CD8-positive, alpha-beta memory T cell (primary cell): ENCODE measurements around the gene UBA1. TPM values are rescaled to one million over a fixed set of nuclear protein-coding genes. Genes with fewer than 3 reads are reported as not detected.

Source experiments
- CTCF ChIA-PET: fragments of 350-600 bp; sonication (Branson Sonifier 250); formaldehyde crosslinking; loops from one replicate; lab custom pipeline; 2021; ENCODE audit warnings: antibody characterized with exemption; lab: Charles Lee
- POLR2A ChIA-PET: fragments of 350-600 bp; sonication (Branson Sonifier 250); formaldehyde crosslinking; loops from one replicate; lab custom pipeline; 2021; ENCODE audit warnings: antibody characterized with exemption; lab: Charles Lee
- DNase-seq, 5 donors: peaks; one replicate each; pipeline versions ENCODE4 v3.0.0 to v3.0.0-alpha.2; 2020 to 2022; ENCODE audit warnings: mixed read lengths in 1 of 5
- H3K27ac ChIP-seq: one replicate; pipeline ENCODE4 v1.7.0; 2013; ENCODE audit warnings: low read depth, mild to moderate bottlenecking, low read length, moderate library complexity
- H3K27me3 ChIP-seq: 2 replicates; pipeline ENCODE4 v1.7.0; 2013; ENCODE audit warnings: low read length, mild to moderate bottlenecking; ENCODE audit not compliant: insufficient read depth, poor library complexity, severe bottlenecking
- H3K36me3 ChIP-seq: 2 replicates; pipeline ENCODE4 v1.7.0; 2013; ENCODE audit warnings: mild to moderate bottlenecking, low read length, moderate library complexity; ENCODE audit not compliant: insufficient read depth
- H3K4me1 ChIP-seq: 2 replicates; pipeline ENCODE4 v1.7.0; 2013; ENCODE audit warnings: mild to moderate bottlenecking, low read length, moderate library complexity; ENCODE audit not compliant: insufficient read depth
- H3K4me3 ChIP-seq: 2 replicates; pipeline ENCODE4 v1.7.0; 2013; ENCODE audit warnings: mild to moderate bottlenecking, low read length
- H3K9me3 ChIP-seq: 2 replicates; pipeline ENCODE4 v1.7.0; 2013; ENCODE audit warnings: mild to moderate bottlenecking, low read length
- H3K27ac Mint-ChIP-seq, 8 donors: one replicate each; pipeline ENCODE4 v1.8.0; 2020 to 2021; ENCODE audit warnings: mixed read lengths in 8 of 8, mild to moderate bottlenecking in 6 of 8, inconsistent platforms in 3 of 8, moderate library complexity in 3 of 8
- H3K27me3 Mint-ChIP-seq, 2 donors: one replicate each; pipeline ENCODE4 v1.8.0; 2020 to 2021; ENCODE audit warnings: mixed read lengths in 2 of 2, mild to moderate bottlenecking in 1 of 2, moderate library complexity in 1 of 2
- H3K36me3 Mint-ChIP-seq, 3 donors: one replicate each; pipeline ENCODE4 v1.8.0; 2020 to 2021; ENCODE audit warnings: mixed read lengths in 3 of 3, inconsistent platforms in 1 of 3, mild to moderate bottlenecking in 1 of 3
- H3K4me1 Mint-ChIP-seq, 3 donors: one replicate each; pipeline ENCODE4 v1.8.0; 2020 to 2021; ENCODE audit warnings: mixed read lengths in 3 of 3, inconsistent platforms in 1 of 3, mild to moderate bottlenecking in 1 of 3
- H3K4me3 Mint-ChIP-seq, 7 donors: one replicate each; pipeline ENCODE4 v1.8.0; 2020 to 2021; ENCODE audit warnings: mixed read lengths in 7 of 7, mild to moderate bottlenecking in 6 of 7, moderate library complexity in 4 of 7, inconsistent platforms in 2 of 7
- H3K9me3 Mint-ChIP-seq, 5 donors: one replicate each; pipeline ENCODE4 v1.8.0; 2020 to 2022; ENCODE audit warnings: mixed read lengths in 5 of 5, mild to moderate bottlenecking in 3 of 5, moderate library complexity in 2 of 5, inconsistent platforms in 1 of 5
- polyA plus RNA-seq: library from polyadenylated mRNA; unstranded; fragments of 300-500 nt; fragmentation: Illumina TruSeq; gene quantifications from one replicate; pipeline ENCODE4 v1.2.3, GENCODE V29; 2021
- total RNA-seq, 2 experiments: library from RNA; stranded (reverse); gene quantifications; one replicate each; pipeline ENCODE4 v1.2.3, GENCODE V29; 2021

The UBA1 gene
- total and polyA plus RNA-seq, 3 experiments from 2014 or later: 178 to 234 (median 225) TPM

GRCh38 chrX:47239199-47239598, 45.6 kb downstream of the UBA1 start:
- H3K27ac ChIP-seq: no peak overlapping the region
- POLR2A ChIA-PET: no interaction called here
- H3K4me1 Mint-ChIP-seq: peaks cover 23 to 40% (median 30%) of the 10 kb centered on the region in 3 donors

GRCh38 chrX:47239898-47240545, 46.4 kb downstream of the UBA1 start:
- Histone ChIP-seq H3K27me3 (no peaks in the 10 kb centered on the region), H3K36me3 (peaks cover 14% of the 10 kb centered on the region), H3K27ac (no peak overlapping the region), H3K4me3 (no peak overlapping the region), H3K9me3 (no peaks in the 10 kb centered on the region), H3K4me1 (peaks cover 14% of the 10 kb centered on the region)
- Mint-ChIP-seq H3K36me3 (peaks cover 16 to 61% (median 18%) of the 10 kb centered on the region in 3 donors), H3K4me1 (peaks cover 18 to 33% (median 28%) of the 10 kb centered on the region in 3 donors), H3K9me3 (no peaks in the 10 kb centered on the region), H3K27me3 (peaks cover 0 to 6% of the 10 kb centered on the region in 2 donors), H3K4me3 (no peak overlapping the region), H3K27ac (peak overlapping the region in 2 of 8 donors; percentile 39 to 63)
- CTCF ChIA-PET: no interaction called here
- DNase-seq: no peak
- POLR2A ChIA-PET: no interaction called here

More at GRCh38 chrX:47239199-47239598, 45.6 kb downstream of the UBA1 start:
- Mint-ChIP-seq H3K4me3 (no peak overlapping the region), H3K36me3 (peaks cover 15 to 53% (median 18%) of the 10 kb centered on the region in 3 donors), H3K27me3 (peaks cover 0 to 6% of the 10 kb centered on the region in 2 donors), H3K9me3 (no peaks in the 10 kb centered on the region), H3K27ac (peak overlapping the region in 2 of 8 donors; percentile 43 to 78)
- no peaks in the 10 kb centered on the region for H3K27me3 ChIP-seq
- no peak for DNase-seq
- no peaks in the 10 kb centered on the region for H3K9me3 ChIP-seq
- CTCF ChIA-PET: no interaction called here
- H3K4me3 ChIP-seq: no peak overlapping the region
- peaks cover 19% of the 10 kb centered on the region for H3K4me1 ChIP-seq
- peaks cover 14% of the 10 kb centered on the region for H3K36me3 ChIP-seq

- POLR2A ChIA-PET: interaction anchor here (0.5 kb wide), 1 partner anchor 9 kb away, joined by 7 read pairs; no protein-coding TSS in a partner anchor
- Mint-ChIP-seq H3K36me3 (peaks cover 16 to 59% (median 18%) of the 10 kb centered on the region in 3 donors), H3K9me3 (no peaks in the 10 kb centered on the region), H3K27ac (peak overlapping the region in 1 of 8 donors; percentile 65), H3K27me3 (peaks cover 0 to 6% of the 10 kb centered on the region in 2 donors), H3K4me3 (peak overlapping the region in 1 of 7 donors; percentile 25), H3K4me1 (peaks cover 13 to 27% (median 22%) of the 10 kb centered on the region in 3 donors)
- CTCF ChIA-PET: no interaction called here
- no peak for DNase-seq
- no peaks in the 10 kb centered on the region for H3K27me3 ChIP-seq
- no peaks in the 10 kb centered on the region for H3K9me3 ChIP-seq
- no peak overlapping the region for H3K4me3 ChIP-seq
- H3K27ac ChIP-seq: no peak overlapping the region
- peaks cover 8% of the 10 kb centered on the region for H3K4me1 ChIP-seq
- H3K36me3 ChIP-seq: peaks cover 14% of the 10 kb centered on the region
These were observed 47.0 kb downstream of the UBA1 start for GRCh38 chrX:47240619-47241018.

DNA sequence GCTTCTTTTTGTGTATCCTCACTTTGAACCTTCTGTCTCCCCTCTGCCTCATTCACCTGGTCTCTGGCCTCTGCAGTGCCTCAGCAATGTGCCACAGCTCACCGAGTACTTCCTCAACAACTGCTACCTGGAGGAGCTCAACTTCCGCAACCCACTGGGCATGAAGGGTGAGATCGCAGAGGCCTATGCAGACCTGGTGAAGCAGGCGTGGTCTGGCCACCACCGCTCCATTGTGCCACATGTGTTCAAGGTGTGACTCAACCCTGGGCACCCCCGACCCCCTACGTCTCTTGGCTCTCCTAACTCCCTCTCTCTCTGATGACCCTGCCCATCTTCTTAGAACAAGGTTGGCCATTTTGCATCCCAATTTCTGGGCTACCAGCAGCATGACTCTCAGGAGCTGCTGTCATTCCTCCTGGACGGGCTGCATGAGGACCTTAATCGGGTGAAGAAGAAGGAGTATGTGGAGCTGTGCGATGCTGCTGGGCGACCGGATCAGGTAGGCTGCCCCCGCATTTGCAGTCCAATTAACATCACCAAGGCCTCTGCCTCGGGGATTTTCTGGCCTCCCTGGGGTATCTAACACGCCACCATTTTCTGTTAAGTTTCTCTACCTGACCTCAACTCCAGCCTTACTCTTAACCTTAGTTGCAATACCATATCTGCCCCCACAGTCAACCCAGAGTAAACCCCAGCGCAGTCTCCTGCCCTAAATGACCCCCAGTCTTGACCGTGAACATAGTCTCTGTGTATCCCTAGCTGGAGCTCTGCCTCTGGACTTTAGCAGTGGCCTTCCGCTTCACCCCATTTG, 47.8 kb downstream of the UBA1 start:
- H3K27ac Mint-ChIP-seq: peak overlapping the region in 1 of 8 donors; percentile 77
- CTCF ChIA-PET: no interaction called here

DNA sequence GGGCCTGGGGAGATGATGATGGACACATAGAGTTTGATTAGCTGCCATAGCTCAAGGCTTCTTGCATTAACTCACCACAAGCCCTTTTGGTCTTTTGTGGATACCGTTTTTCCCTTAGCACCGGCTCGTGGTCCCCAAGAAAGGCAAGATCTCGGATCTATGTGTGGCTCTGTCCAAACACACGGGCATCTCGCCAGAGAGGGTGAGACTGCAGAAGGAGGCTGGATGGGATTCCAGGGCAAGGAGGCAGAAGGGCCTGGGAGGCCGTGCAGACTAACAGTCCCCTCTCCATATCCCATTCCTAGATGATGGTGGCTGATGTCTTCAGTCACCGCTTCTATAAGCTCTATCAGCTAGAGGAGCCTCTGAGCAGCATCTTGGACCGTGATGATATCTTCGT, 48.7 kb downstream of the UBA1 start:
- Mint-ChIP-seq H3K4me1 (peaks cover under 1 to 10% (median 5%) of the 10 kb centered on the region in 3 donors), H3K9me3 (no peaks in the 10 kb centered on the region), H3K27me3 (peaks cover 0 to 6% of the 10 kb centered on the region in 2 donors), H3K27ac (no peak overlapping the region), H3K36me3 (peaks cover 18 to 75% (median 22%) of the 10 kb centered on the region in 3 donors), H3K4me3 (no peak overlapping the region)
- peaks cover 14% of the 10 kb centered on the region for H3K36me3 ChIP-seq
- H3K9me3 ChIP-seq: no peaks in the 10 kb centered on the region
- no peaks in the 10 kb centered on the region for H3K4me1 ChIP-seq
- no peak overlapping the region for H3K27ac ChIP-seq
- H3K4me3 ChIP-seq: no peak overlapping the region
- no peaks in the 10 kb centered on the region for H3K27me3 ChIP-seq
- CTCF ChIA-PET: no interaction called here
- no peak for DNase-seq
- POLR2A ChIA-PET: no interaction called here

More for the DNA sequence above, 47.8 kb downstream of the UBA1 start:
- no peak overlapping the region for H3K4me3 ChIP-seq
- Mint-ChIP-seq H3K36me3 (peaks cover 18 to 67% (median 20%) of the 10 kb centered on the region in 3 donors), H3K4me3 (no peak overlapping the region), H3K27me3 (peaks cover 0 to 6% of the 10 kb centered on the region in 2 donors), H3K4me1 (peaks cover 8 to 19% (median 14%) of the 10 kb centered on the region in 3 donors), H3K9me3 (no peaks in the 10 kb centered on the region)
- no peak for DNase-seq
- no peak overlapping the region for H3K27ac ChIP-seq
- POLR2A ChIA-PET: interaction anchor here (0.5 kb wide), 1 partner anchor 8 kb away, joined by 7 read pairs; no protein-coding TSS in a partner anchor
- no peaks in the 10 kb centered on the region for H3K27me3 ChIP-seq
- H3K36me3 ChIP-seq: peaks cover 14% of the 10 kb centered on the region
- H3K4me1 ChIP-seq: peaks cover under 1% of the 10 kb centered on the region
- H3K9me3 ChIP-seq: no peaks in the 10 kb centered on the region

GRCh38 chrX:47243351-47243750, 49.7 kb downstream of the UBA1 start:
- H3K4me3 Mint-ChIP-seq: no peak overlapping the region
- Histone ChIP-seq H3K27ac (no peak overlapping the region), H3K9me3 (no peaks in the 10 kb centered on the region), H3K4me1 (no peaks in the 10 kb centered on the region), H3K36me3 (peaks cover 14% of the 10 kb centered on the region), H3K4me3 (no peak overlapping the region), H3K27me3 (no peaks in the 10 kb centered on the region)
- H3K27me3 Mint-ChIP-seq: peaks cover 0 to 6% of the 10 kb centered on the region in 2 donors
- H3K27ac Mint-ChIP-seq: peak overlapping the region in 1 of 8 donors; percentile 31
- peaks cover 0 to 6% (median 0%) of the 10 kb centered on the region in 3 donors for H3K4me1 Mint-ChIP-seq
- H3K9me3 Mint-ChIP-seq: no peaks in the 10 kb centered on the region
- no peak for DNase-seq
- POLR2A ChIA-PET: no interaction called here
- CTCF ChIA-PET: no interaction called here
- H3K36me3 Mint-ChIP-seq: peaks cover 18 to 85% (median 26%) of the 10 kb centered on the region in 3 donors

GRCh38 chrX:47244676-47245075, 51.0 kb downstream of the UBA1 start:
- H3K36me3 Mint-ChIP-seq: peaks cover 17 to 86% (median 24%) of the 10 kb centered on the region in 3 donors
- ChIA-PET CTCF (no interaction called here), POLR2A (no interaction called here)
- H3K27me3 Mint-ChIP-seq: peaks cover 0 to 6% of the 10 kb centered on the region in 2 donors
- no peak overlapping the region for H3K27ac Mint-ChIP-seq
- H3K27ac ChIP-seq: no peak overlapping the region
- no peak for DNase-seq
- no peak overlapping the region for H3K4me3 Mint-ChIP-seq
- no peak overlapping the region for H3K4me3 ChIP-seq
- no peaks in the 10 kb centered on the region for H3K9me3 ChIP-seq
- H3K36me3 ChIP-seq: peaks cover 14% of the 10 kb centered on the region
- no peaks in the 10 kb centered on the region for H3K4me1 ChIP-seq
- H3K27me3 ChIP-seq: no peaks in the 10 kb centered on the region
- H3K9me3 Mint-ChIP-seq: no peaks in the 10 kb centered on the region
- H3K4me1 Mint-ChIP-seq: peaks cover 0 to under 1% (median 0%) of the 10 kb centered on the region in 3 donors

- ChIA-PET POLR2A (no interaction called here), CTCF (no interaction called here)
- Histone ChIP-seq H3K9me3 (no peaks in the 10 kb centered on the region), H3K27ac (no peak overlapping the region), H3K27me3 (no peaks in the 10 kb centered on the region), H3K36me3 (peaks cover 14% of the 10 kb centered on the region), H3K4me3 (no peak overlapping the region), H3K4me1 (no peaks in the 10 kb centered on the region)
- DNase-seq: no peak
- H3K27me3 Mint-ChIP-seq: peaks cover 0 to 6% of the 10 kb centered on the region in 2 donors
- peaks cover 12 to 82% (median 20%) of the 10 kb centered on the region in 3 donors for H3K36me3 Mint-ChIP-seq
- H3K4me3 Mint-ChIP-seq: no peak overlapping the region
- H3K4me1 Mint-ChIP-seq: no peaks in the 10 kb centered on the region
- no peaks in the 10 kb centered on the region for H3K9me3 Mint-ChIP-seq
- peak overlapping the region in 1 of 8 donors; percentile 26 for H3K27ac Mint-ChIP-seq
These were observed 51.5 kb downstream of the UBA1 start for GRCh38 chrX:47245156-47245555.
